Breast epithelium (tissue), 4 donors: ENCODE measurements around the gene GANC. TPM values are rescaled to one million over a fixed set of nuclear protein-coding genes. Genes with fewer than 3 reads are reported as not detected.

Experiments used
- DNase-seq, 2 donors: peaks; one replicate each; pipeline ENCODE4 v3.0.0-alpha.2; 2019; ENCODE audit warnings: low spot score in 2 of 2
- H3K27ac ChIP-seq, 2 donors: fragments of 200-600 bp; sonication (generic) in 1 of 2; one replicate each; pipeline ENCODE4 v1.5.1; 2016 to 2019; ENCODE audit warnings: mild to moderate bottlenecking in 1 of 2
- H3K27me3 ChIP-seq, 2 donors: fragments of 200-600 bp; sonication (generic) in 1 of 2; one replicate each; pipeline versions ENCODE4 v1.5.1 to v1.6.0; 2017 to 2019; ENCODE audit warnings: control low read depth in 1 of 2, mild to moderate bottlenecking in 1 of 2
- H3K36me3 ChIP-seq: fragments of 200-600 bp; one replicate; pipeline ENCODE4 v1.5.1; 2019
- H3K4me1 ChIP-seq, 2 donors: fragments of 200-600 bp; sonication (generic); one replicate each; pipeline ENCODE4 v1.5.1; 2016 to 2019; ENCODE audit warnings: control low read depth in 1 of 2
- H3K4me3 ChIP-seq, 3 donors: fragments of 200-600 bp; sonication (generic); 1 replicate in 2 of 3; 2 replicates in 1 of 3; pipeline ENCODE4 v1.5.1; 2016 to 2019; ENCODE audit warnings: mild to moderate bottlenecking in 3 of 3, moderate library complexity in 2 of 3
- H3K9me3 ChIP-seq, 2 donors: fragments of 200-600 bp; sonication (generic) in 1 of 2; one replicate each; pipeline ENCODE4 v1.5.1; 2016 to 2019; ENCODE audit warnings: control low read depth in 1 of 2
- POLR2A ChIP-seq: fragments of 450-650 bp; IDR thresholded peaks from one replicate; pipeline ENCODE4 v1.6.1; 2016; ENCODE audit warnings: antibody characterized with exemption, mild to moderate bottlenecking, moderate library complexity
- POLR2AphosphoS5 ChIP-seq, 3 donors: sonication (generic); formaldehyde crosslinking; IDR thresholded peaks; one replicate each; pipeline ENCODE4 v1.6.1; 2017; ENCODE audit warnings: antibody characterized with exemption in 3 of 3
- intact Hi-C: fragments of 100-400 bp; cut with DNase I; formaldehyde crosslinking; loops from one replicate; pipeline ENCODE4 v1.15.1; 2023; ENCODE audit warnings: low total_unique reads
- total RNA-seq, 3 donors: library from RNA; depleted of rRNA; stranded (reverse); fragments of >200 nt; gene quantifications; one replicate each; pipeline ENCODE4 v1.1.0, GENCODE V29; 2016
- TF ChIP-seq, protein P1 (sequence below), 3 donors: fragments of 450-650 bp; IDR thresholded peaks; one replicate each; pipeline ENCODE4 v1.5.1; 2016 to 2017; ENCODE audit warnings: antibody characterized with exemption in 3 of 3, mild to moderate bottlenecking in 3 of 3, moderate library complexity in 3 of 3

GANC gene
- total RNA-seq, 3 donors from 2014 or later: 30.2 to 35.5 (median 34.5) TPM

DNA sequence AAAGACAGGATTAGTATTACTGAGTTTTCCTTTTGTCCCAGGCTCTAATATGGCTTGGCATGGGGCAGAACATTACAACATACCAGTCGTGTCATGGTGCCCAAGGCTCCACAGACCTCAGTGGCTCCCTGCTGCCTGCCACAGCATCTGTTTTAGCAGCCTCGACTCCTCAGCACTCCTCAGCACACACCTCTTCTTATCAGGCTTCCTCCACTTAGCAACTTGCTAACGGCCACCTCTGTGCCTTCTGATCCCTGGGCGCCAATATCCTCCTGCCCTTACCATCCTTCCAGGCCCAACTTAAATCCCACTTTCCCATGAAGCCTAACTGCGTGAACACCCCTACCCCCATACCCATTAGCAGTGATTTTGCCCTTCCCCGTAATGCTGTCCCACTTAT is 80.1 kb downstream of the GANC start:
- intact Hi-C loops: no loop called here
- TF ChIP-seq, protein P1, sequence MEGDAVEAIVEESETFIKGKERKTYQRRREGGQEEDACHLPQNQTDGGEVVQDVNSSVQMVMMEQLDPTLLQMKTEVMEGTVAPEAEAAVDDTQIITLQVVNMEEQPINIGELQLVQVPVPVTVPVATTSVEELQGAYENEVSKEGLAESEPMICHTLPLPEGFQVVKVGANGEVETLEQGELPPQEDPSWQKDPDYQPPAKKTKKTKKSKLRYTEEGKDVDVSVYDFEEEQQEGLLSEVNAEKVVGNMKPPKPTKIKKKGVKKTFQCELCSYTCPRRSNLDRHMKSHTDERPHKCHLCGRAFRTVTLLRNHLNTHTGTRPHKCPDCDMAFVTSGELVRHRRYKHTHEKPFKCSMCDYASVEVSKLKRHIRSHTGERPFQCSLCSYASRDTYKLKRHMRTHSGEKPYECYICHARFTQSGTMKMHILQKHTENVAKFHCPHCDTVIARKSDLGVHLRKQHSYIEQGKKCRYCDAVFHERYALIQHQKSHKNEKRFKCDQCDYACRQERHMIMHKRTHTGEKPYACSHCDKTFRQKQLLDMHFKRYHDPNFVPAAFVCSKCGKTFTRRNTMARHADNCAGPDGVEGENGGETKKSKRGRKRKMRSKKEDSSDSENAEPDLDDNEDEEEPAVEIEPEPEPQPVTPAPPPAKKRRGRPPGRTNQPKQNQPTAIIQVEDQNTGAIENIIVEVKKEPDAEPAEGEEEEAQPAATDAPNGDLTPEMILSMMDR (IDR thresholded peaks at IDR 0.05): no peak
- Histone ChIP-seq H3K27ac (no peak overlapping the region), H3K27me3 (no peaks in the 10 kb centered on the region), H3K9me3 (no peaks in the 10 kb centered on the region), H3K36me3 (no peaks in the 10 kb centered on the region), H3K4me1 (no peaks in the 10 kb centered on the region), H3K4me3 (no peak overlapping the region)
- no peak for DNase-seq

DNA sequence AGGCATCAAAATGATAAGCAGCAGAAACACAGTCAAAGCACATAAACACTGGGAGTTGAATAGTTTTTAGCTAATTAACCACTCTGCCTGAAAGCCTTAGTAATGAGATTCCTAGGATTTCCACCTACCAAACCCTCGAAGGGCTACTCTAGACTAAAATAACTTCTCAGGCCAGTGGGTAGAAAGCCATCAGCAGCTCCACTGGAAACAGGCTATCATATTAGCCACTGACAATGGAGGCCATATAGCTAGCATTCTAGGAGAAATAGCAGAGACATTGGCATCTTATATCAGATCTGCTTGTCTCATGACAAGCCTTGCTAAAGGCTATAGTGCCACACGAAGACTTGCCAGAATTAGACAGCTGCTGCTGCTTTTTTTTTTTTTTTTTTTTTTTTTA is 81.8 kb downstream of the GANC start:
- no peaks in the 10 kb centered on the region for H3K4me1 ChIP-seq
- H3K9me3 ChIP-seq: no peaks in the 10 kb centered on the region
- intact Hi-C loops: no loop called here
- H3K36me3 ChIP-seq: no peaks in the 10 kb centered on the region
- H3K27me3 ChIP-seq: no peaks in the 10 kb centered on the region
- no peak overlapping the region for H3K27ac ChIP-seq
- DNase-seq: no peak
- no peak overlapping the region for H3K4me3 ChIP-seq
- no peak for TF ChIP-seq POLR2AphosphoS5 (IDR thresholded peaks at IDR 0.05)
- TF ChIP-seq, protein P1 (IDR thresholded peaks at IDR 0.05): no peak
- TF ChIP-seq POLR2A: no peak

DNA sequence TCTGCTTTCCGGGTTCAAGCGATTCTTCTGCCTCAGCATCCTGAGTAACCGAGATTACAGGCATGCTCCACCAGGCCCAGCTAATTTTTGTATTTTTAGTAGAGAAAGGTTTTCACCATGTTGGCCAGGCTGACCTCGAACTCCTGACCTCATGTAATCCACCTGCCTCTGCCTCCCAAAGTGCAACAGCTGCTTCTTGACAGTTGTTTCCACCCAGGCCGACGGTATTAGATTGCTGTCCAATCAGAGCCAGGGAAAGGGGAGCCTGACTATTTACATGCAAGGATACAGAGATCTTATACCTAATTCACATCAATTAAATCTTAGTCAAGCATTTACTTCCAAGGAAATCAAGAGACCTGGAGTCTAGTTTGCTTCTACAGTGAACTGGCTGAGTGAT is 82.3 kb downstream of the GANC start:
- Histone ChIP-seq H3K9me3 (no peaks in the 10 kb centered on the region), H3K4me1 (no peaks in the 10 kb centered on the region), H3K27ac (no peak overlapping the region), H3K27me3 (no peaks in the 10 kb centered on the region), H3K4me3 (no peak overlapping the region), H3K36me3 (no peaks in the 10 kb centered on the region)
- intact Hi-C loops: no loop called here
- DNase-seq: no peak
- no peak for TF ChIP-seq POLR2A
- TF ChIP-seq POLR2AphosphoS5 (IDR thresholded peaks at IDR 0.05): no peak
- TF ChIP-seq, protein P1 (IDR thresholded peaks at IDR 0.05): no peak

DNA sequence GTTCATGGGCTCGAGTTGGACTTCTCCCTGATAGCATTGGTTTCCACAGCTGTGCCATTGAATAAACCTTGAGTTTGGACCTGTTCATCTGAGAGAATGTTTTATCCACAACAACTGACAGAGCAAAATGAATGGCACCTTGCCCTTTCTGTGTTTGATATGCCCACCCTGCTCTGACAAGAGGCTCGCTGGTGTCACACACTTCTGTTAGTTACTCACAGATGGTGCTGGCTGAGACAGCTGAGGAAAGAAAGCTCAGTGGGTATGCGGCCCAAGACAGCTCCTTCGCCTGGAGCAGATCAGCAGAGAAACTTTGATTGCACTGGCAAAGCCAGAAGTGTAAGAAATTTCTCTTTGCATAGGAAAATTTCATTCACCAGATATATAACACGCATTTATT is 83.8 kb downstream of the GANC start:
- DNase-seq: no peak
- Histone ChIP-seq H3K27ac (no peak overlapping the region), H3K4me1 (no peaks in the 10 kb centered on the region), H3K4me3 (no peak overlapping the region), H3K36me3 (no peaks in the 10 kb centered on the region), H3K9me3 (no peaks in the 10 kb centered on the region), H3K27me3 (no peaks in the 10 kb centered on the region)
- intact Hi-C loops: no loop called here
- TF ChIP-seq POLR2A (no peak), POLR2AphosphoS5 (IDR thresholded peaks at IDR 0.05) (no peak)
- TF ChIP-seq, protein P1 (IDR thresholded peaks at IDR 0.05): no peak

DNA sequence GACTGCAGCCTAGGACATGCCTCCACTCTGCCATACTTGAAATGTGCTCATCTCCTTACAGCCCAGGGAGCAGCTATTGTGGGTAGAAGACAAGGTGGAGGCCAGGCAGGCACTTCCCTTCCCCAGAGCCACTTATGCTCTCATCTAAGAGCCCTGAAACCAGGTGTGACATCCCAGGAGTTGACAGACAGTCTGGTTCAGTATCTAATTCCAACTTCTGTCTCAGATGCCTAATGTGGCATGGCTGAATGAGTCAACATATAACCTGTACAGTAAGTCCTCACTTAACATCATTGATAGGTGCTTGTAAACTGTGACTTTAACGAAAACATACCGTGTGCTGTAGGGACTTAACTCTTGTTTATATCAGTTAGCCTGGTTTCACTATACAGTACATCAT is 85.1 kb downstream of the GANC start:
- Histone ChIP-seq H3K4me3 (no peak overlapping the region), H3K4me1 (no peaks in the 10 kb centered on the region), H3K27me3 (no peaks in the 10 kb centered on the region), H3K36me3 (no peaks in the 10 kb centered on the region), H3K9me3 (no peaks in the 10 kb centered on the region), H3K27ac (no peak overlapping the region)
- intact Hi-C loops: no loop called here
- TF ChIP-seq POLR2AphosphoS5 (IDR thresholded peaks at IDR 0.05) (no peak), POLR2A (no peak)
- TF ChIP-seq, protein P1 (IDR thresholded peaks at IDR 0.05): no peak
- no peak for DNase-seq
